ENCODE measurements around the gene FAM107A. TPM values are rescaled to one million over a fixed set of nuclear protein-coding genes. Genes with fewer than 3 reads are reported as not detected.

The FAM107A gene
- total and polyA plus RNA-seq, 2 of the 13 experiments (the other 11 are each of a cell fraction or from before 2014, with no cell fraction given) = not detected

DNA sequence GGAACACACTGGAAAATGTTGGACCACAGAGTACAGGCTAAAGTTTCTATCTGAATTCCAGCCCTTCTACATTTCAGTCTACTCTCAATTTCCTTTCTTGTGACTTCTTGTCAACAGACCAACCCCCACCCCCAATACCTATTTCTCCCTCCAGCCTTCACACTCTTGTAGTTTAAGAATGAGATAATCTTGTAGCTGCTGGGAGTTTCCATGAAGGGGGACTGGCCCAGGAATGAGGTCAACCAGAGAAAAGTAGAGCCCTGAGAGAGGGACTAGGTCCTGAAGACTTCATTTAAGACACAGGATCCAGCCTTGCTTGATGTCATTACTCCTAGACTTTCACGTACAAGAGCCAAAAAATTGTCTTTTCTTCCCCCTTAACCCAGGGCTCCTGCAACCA, 29.5 kb upstream of the FAM107A start:
- Histone ChIP-seq H3K27ac (ENCODE audit: extremely low read length, insufficient read depth, low read length) (no peak overlapping the region), H3K27me3 (ENCODE audit: control insufficient read depth in 1 of 2, insufficient read depth in 2 of 2, low read length in 2 of 2) (no peaks in the 10 kb centered on the region; a peak in 1 of 5 replicates), H3K36me3 (replicated peaks in 1 of 2; ENCODE audit: control insufficient read depth in 1 of 2, insufficient read depth in 2 of 2, low read length in 2 of 2) (no peaks in the 10 kb centered on the region), H2AFZ (ENCODE audit: low read length) (no peak overlapping the region), H3K4me1 (ENCODE audit: insufficient read depth, low read length) (no peaks in the 10 kb centered on the region), H3K9me3 (ENCODE audit: low read length) (no peaks in the 10 kb centered on the region), H3K9ac (ENCODE audit: insufficient read depth, low read depth, low read length) (no peak overlapping the region), H3K79me2 (ENCODE audit: insufficient read depth, low read length) (no peaks in the 10 kb centered on the region), H3K4me3 (replicated peaks in 1 of 3; ENCODE audit: insufficient read depth in 1 of 3, low read depth in 2 of 3, low read length in 3 of 3) (no peak overlapping the region), H4K20me1 (ENCODE audit: insufficient read depth, low read length) (no peaks in the 10 kb centered on the region), H3K4me2 (ENCODE audit: low read depth, low read length) (no peak overlapping the region)
- ChIA-PET CTCF (ENCODE audit: low intra/inter-chr PET ratio, low total read pairs) (no interaction called here), POLR2A (no interaction called here)
- WGBS (ENCODE audit: low lambda C conversion rate) = 0% methylated on average over 1 of the region's 1 CpG
- no peak for DNase-seq (ENCODE audit: low spot score)
- FAIRE-seq = no peak
- BruUV-seq (replicated peaks) = no TSS peak
- intact Hi-C loops (cut with micrococcal nuclease; ENCODE audit: unreplicated experiment) (no loop called here), in situ Hi-C loops (cut with HindIII; ENCODE audit: extremely low pct_ligation_motif_present, low pct_unique_long_range_greater_than_20kb) (no loop called here)
- no peak for ATAC-seq
- TF ChIP-seq ZNF282 (IDR thresholded peaks at IDR 0.05; ENCODE audit: partially characterized antibody) = no peak
- TF ChIP-seq, protein P1, sequence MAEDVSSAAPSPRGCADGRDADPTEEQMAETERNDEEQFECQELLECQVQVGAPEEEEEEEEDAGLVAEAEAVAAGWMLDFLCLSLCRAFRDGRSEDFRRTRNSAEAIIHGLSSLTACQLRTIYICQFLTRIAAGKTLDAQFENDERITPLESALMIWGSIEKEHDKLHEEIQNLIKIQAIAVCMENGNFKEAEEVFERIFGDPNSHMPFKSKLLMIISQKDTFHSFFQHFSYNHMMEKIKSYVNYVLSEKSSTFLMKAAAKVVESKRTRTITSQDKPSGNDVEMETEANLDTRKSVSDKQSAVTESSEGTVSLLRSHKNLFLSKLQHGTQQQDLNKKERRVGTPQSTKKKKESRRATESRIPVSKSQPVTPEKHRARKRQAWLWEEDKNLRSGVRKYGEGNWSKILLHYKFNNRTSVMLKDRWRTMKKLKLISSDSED (CRISPR knock-in tag; IDR thresholded peaks at IDR 0.05) = no peak
- TF ChIP-seq RFX5 (IDR thresholded peaks at IDR 0.05; ENCODE audit: low read depth, low read length) = no peak
- TF ChIP-seq, protein P2, sequence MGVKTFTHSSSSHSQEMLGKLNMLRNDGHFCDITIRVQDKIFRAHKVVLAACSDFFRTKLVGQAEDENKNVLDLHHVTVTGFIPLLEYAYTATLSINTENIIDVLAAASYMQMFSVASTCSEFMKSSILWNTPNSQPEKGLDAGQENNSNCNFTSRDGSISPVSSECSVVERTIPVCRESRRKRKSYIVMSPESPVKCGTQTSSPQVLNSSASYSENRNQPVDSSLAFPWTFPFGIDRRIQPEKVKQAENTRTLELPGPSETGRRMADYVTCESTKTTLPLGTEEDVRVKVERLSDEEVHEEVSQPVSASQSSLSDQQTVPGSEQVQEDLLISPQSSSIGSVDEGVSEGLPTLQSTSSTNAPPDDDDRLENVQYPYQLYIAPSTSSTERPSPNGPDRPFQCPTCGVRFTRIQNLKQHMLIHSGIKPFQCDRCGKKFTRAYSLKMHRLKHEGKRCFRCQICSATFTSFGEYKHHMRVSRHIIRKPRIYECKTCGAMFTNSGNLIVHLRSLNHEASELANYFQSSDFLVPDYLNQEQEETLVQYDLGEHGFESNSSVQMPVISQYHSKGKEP (CRISPR knock-in tag; IDR thresholded peaks at IDR 0.05) = no peak
- TF ChIP-seq HNF4G (IDR thresholded peaks at IDR 0.05; ENCODE audit: borderline replicate concordance, low read depth, low read length) = no peak
- no peak for TF ChIP-seq HNF4G (CRISPR knock-in tag; IDR thresholded peaks at IDR 0.05; ENCODE audit: borderline replicate concordance, low read depth)
- TF ChIP-seq CBX1 (IDR thresholded peaks at IDR 0.05; ENCODE audit: low read depth) = no peak
- TF ChIP-seq, protein P3, sequence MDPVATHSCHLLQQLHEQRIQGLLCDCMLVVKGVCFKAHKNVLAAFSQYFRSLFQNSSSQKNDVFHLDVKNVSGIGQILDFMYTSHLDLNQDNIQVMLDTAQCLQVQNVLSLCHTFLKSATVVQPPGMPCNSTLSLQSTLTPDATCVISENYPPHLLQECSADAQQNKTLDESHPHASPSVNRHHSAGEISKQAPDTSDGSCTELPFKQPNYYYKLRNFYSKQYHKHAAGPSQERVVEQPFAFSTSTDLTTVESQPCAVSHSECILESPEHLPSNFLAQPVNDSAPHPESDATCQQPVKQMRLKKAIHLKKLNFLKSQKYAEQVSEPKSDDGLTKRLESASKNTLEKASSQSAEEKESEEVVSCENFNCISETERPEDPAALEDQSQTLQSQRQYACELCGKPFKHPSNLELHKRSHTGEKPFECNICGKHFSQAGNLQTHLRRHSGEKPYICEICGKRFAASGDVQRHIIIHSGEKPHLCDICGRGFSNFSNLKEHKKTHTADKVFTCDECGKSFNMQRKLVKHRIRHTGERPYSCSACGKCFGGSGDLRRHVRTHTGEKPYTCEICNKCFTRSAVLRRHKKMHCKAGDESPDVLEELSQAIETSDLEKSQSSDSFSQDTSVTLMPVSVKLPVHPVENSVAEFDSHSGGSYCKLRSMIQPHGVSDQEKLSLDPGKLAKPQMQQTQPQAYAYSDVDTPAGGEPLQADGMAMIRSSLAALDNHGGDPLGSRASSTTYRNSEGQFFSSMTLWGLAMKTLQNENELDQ (CRISPR knock-in tag; IDR thresholded peaks at IDR 0.05; ENCODE audit: borderline replicate concordance) = no peak
- no peak for TF ChIP-seq ZNF30 (CRISPR knock-in tag; IDR thresholded peaks at IDR 0.05)
- no peak for TF ChIP-seq POLR2A (IDR thresholded peaks at IDR 0.05; ENCODE audit: insufficient read depth in 1 of 2, low read depth in 2 of 2, low read length in 2 of 2)
- no peak for TF ChIP-seq ZNF703 (CRISPR knock-in tag; IDR thresholded peaks at IDR 0.05; ENCODE audit: borderline replicate concordance)
- no peak for TF ChIP-seq SRSF1 (optimal IDR thresholded peaks at IDR 0.05; ENCODE audit: low read depth, low read length)
- TF ChIP-seq FOXP1 (IDR thresholded peaks at IDR 0.05) = no peak
- no peak for TF ChIP-seq FOXP1 (CRISPR knock-in tag; IDR thresholded peaks at IDR 0.05)
- TF ChIP-seq ZNF180 (CRISPR knock-in tag; IDR thresholded peaks at IDR 0.05; ENCODE audit: borderline replicate concordance, low read depth) = no peak
- no peak for TF ChIP-seq TARDBP (CRISPR knock-in tag; IDR thresholded peaks at IDR 0.05)
- TF ChIP-seq, protein P4, sequence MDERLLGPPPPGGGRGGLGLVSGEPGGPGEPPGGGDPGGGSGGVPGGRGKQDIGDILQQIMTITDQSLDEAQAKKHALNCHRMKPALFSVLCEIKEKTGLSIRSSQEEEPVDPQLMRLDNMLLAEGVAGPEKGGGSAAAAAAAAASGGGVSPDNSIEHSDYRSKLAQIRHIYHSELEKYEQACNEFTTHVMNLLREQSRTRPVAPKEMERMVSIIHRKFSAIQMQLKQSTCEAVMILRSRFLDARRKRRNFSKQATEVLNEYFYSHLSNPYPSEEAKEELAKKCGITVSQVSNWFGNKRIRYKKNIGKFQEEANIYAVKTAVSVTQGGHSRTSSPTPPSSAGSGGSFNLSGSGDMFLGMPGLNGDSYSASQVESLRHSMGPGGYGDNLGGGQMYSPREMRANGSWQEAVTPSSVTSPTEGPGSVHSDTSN (CRISPR knock-in tag; IDR thresholded peaks at IDR 0.05) = no peak

Measured in HepG2 (cell line).